GM21423 (cell line): ENCODE measurements around the gene CTNNAL1.
A peak's percentile ranks its signal among the peaks of the same experiment; 100 is the strongest.
"Not testable (repeated sequence)": the region's sequence is repeated elsewhere in the genome, so short reads cannot be mapped to it uniquely, and the experiment has no call there.

Experiments
- ATAC-seq: cut with Tn5 transposase; IDR thresholded peaks from one replicate; pipeline ENCODE4 v1.9.1; 2021; ENCODE audit warnings: mild to moderate bottlenecking, moderate library complexity; ENCODE audit not compliant: unreplicated experiment

CTNNAL1 gene

GRCh38 chr9:108994695-108995094 is 18.6 kb downstream of the CTNNAL1 start:
- ATAC-seq, result peak; percentile 94

GRCh38 chr9:108991479-108991878 is 21.8 kb downstream of the CTNNAL1 start:
- no peak for ATAC-seq

GRCh38 chr9:108983885-108984284 is 29.4 kb downstream of the CTNNAL1 start:
- ATAC-seq, result no peak

GRCh38 chr9:108980893-108981292 is 32.4 kb downstream of the CTNNAL1 start:
- no peak for ATAC-seq

GRCh38 chr9:108978205-108978604 is 35.1 kb downstream of the CTNNAL1 start:
- ATAC-seq, result no peak

- no peak for ATAC-seq
Observed at GRCh38 chr9:108973895-108974294, 39.4 kb downstream of the CTNNAL1 start.

GRCh38 chr9:108972626-108973209 is 40.6 kb downstream of the CTNNAL1 start:
- no peak for ATAC-seq

GRCh38 chr9:108972186-108972585 is 41.1 kb downstream of the CTNNAL1 start:
- ATAC-seq, result no peak

GRCh38 chr9:108971392-108971791 is 41.9 kb downstream of the CTNNAL1 start:
- ATAC-seq, result not testable (repeated sequence)

- ATAC-seq, result no peak
Observed at GRCh38 chr9:108967916-108968315, 45.4 kb downstream of the CTNNAL1 start.

- no peak for ATAC-seq
Observed at GRCh38 chr9:108963459-108964143, 49.7 kb downstream of the CTNNAL1 start.

GRCh38 chr9:108961151-108961550 is 52.1 kb downstream of the CTNNAL1 start:
- ATAC-seq, result no peak

- no peak for ATAC-seq
Observed at GRCh38 chr9:108960331-108960730, 53.0 kb downstream of the CTNNAL1 start.

- ATAC-seq, result no peak
Observed at GRCh38 chr9:108956631-108957026, 56.7 kb downstream of the CTNNAL1 start.

- ATAC-seq, result no peak
Observed at GRCh38 chr9:108956022-108956630, 57.2 kb downstream of the CTNNAL1 start.

GRCh38 chr9:108953983-108954574 is 59.2 kb downstream of the CTNNAL1 start:
- peak; percentile 64 for ATAC-seq

- no peak for ATAC-seq
Observed at GRCh38 chr9:108951578-108951977, 61.7 kb downstream of the CTNNAL1 start.

- no peak for ATAC-seq
Observed at GRCh38 chr9:108950168-108950567, 63.1 kb downstream of the CTNNAL1 start.

- ATAC-seq, result no peak
Observed at GRCh38 chr9:108939975-108940374, 73.3 kb downstream of the CTNNAL1 start.

- no peak for ATAC-seq
Observed at GRCh38 chr9:108937561-108938305, 75.6 kb downstream of the CTNNAL1 start.

- ATAC-seq, result peak; percentile 79
Observed at GRCh38 chr9:108934323-108934893, 78.9 kb downstream of the CTNNAL1 start, which contains the start of gene ABITRAM. ABITRAM (plus strand) TSS chr9:108934400; CDS start chr9:108934487, 87 bp downstream.
